ENCODE results near the gene FGF14. TPM values are rescaled to one million over a fixed set of nuclear protein-coding genes. Genes with fewer than 3 reads are reported as not detected.

Gene FGF14
- total and polyA plus RNA-seq, 2 donors (not counting 3 experiments of a cell fraction or from before 2014, with no cell fraction given) = not detected

GRCh38 chr13:101706651-101707050 is 695.2 kb downstream of the FGF14 start:
- no peak overlapping the region for H2AFZ ChIP-seq (ENCODE audit: low read depth, low read length)
- BruUV-seq (replicated peaks) = no TSS peak
- ChIA-PET CTCF (interaction anchor here (1.2 kb wide), 1 partner anchor 49 kb away, joined by 3 read pairs; no protein-coding TSS in a partner anchor), POLR2A (no interaction called here)
- dilution Hi-C loops (cut with MboI; ENCODE audit: extremely low pct_ligation_motif_present, low sequenced_read_pairs) (no loop called here), intact Hi-C loops (cut with micrococcal nuclease) (no loop called here)
- no peaks in the 10 kb centered on the region for H3K9me3 ChIP-seq (replicated peaks; ENCODE audit: control insufficient read depth, insufficient read depth, low read length)
- H3K27ac ChIP-seq (ENCODE audit: insufficient read depth, low read depth, low read length) = no peak overlapping the region
- H3K9me1 ChIP-seq (replicated peaks; ENCODE audit: control insufficient read depth, extremely low read depth, insufficient read depth, low read length) = no peaks in the 10 kb centered on the region
- no peaks in the 10 kb centered on the region for H4K20me1 ChIP-seq (replicated peaks; ENCODE audit: control insufficient read depth, extremely low read depth, insufficient read depth, low read length)
- H3K9ac ChIP-seq (replicated peaks; ENCODE audit: extremely low read depth, insufficient read depth, low read length) = no peak overlapping the region
- H3K36me3 ChIP-seq (ENCODE audit: control insufficient read depth in 2 of 2, extremely low read depth in 1 of 2, insufficient read depth in 2 of 2, low read length in 2 of 2) = no peaks in the 10 kb centered on the region
- no peaks in the 10 kb centered on the region for H3K79me2 ChIP-seq (ENCODE audit: control insufficient read depth, insufficient read depth, low read length)
- no peaks in the 10 kb centered on the region for H3K27me3 ChIP-seq (ENCODE audit: control insufficient read depth in 2 of 2, insufficient read depth in 2 of 2, low read length in 2 of 2)
- no peaks in the 10 kb centered on the region for H3K4me1 ChIP-seq (ENCODE audit: control insufficient read depth, extremely low read depth, insufficient read depth, low read length)
- FAIRE-seq (no peak), DNase-seq (ENCODE audit: low read depth, low spot score) (peak; percentile 38)
- TF ChIP-seq POLR2AphosphoS5 (IDR thresholded peaks at IDR 0.05; ENCODE audit: insufficient read depth, low read depth, low read length) = no peak
- H3K4me2 ChIP-seq (ENCODE audit: insufficient read depth, low read length) = no peak overlapping the region
- no peak overlapping the region for H3K4me3 ChIP-seq (replicated peaks in 1 of 3; ENCODE audit: insufficient read depth in 1 of 3, low read depth in 1 of 3, low read length in 3 of 3)

GRCh38 chr13:101703838-101704237 is 698.0 kb downstream of the FGF14 start:
- no peak for DNase-seq (ENCODE audit: low read depth, low spot score)
- Histone ChIP-seq H3K27ac (ENCODE audit: insufficient read depth, low read depth, low read length) (no peak overlapping the region), H3K4me3 (replicated peaks in 1 of 3; ENCODE audit: insufficient read depth in 1 of 3, low read depth in 1 of 3, low read length in 3 of 3) (no peak overlapping the region), H3K4me2 (ENCODE audit: insufficient read depth, low read length) (no peak overlapping the region), H3K9me3 (replicated peaks; ENCODE audit: control insufficient read depth, insufficient read depth, low read length) (no peaks in the 10 kb centered on the region), H3K27me3 (ENCODE audit: control insufficient read depth in 2 of 2, insufficient read depth in 2 of 2, low read length in 2 of 2) (no peaks in the 10 kb centered on the region), H4K20me1 (replicated peaks; ENCODE audit: control insufficient read depth, extremely low read depth, insufficient read depth, low read length) (no peaks in the 10 kb centered on the region), H3K4me1 (ENCODE audit: control insufficient read depth, extremely low read depth, insufficient read depth, low read length) (no peaks in the 10 kb centered on the region), H3K9me1 (replicated peaks; ENCODE audit: control insufficient read depth, extremely low read depth, insufficient read depth, low read length) (no peaks in the 10 kb centered on the region), H3K9ac (replicated peaks; ENCODE audit: extremely low read depth, insufficient read depth, low read length) (no peak overlapping the region), H2AFZ (ENCODE audit: low read depth, low read length) (no peak overlapping the region), H3K79me2 (ENCODE audit: control insufficient read depth, insufficient read depth, low read length) (no peaks in the 10 kb centered on the region), H3K36me3 (ENCODE audit: control insufficient read depth in 2 of 2, extremely low read depth in 1 of 2, insufficient read depth in 2 of 2, low read length in 2 of 2) (no peaks in the 10 kb centered on the region)
- no TSS peak for BruUV-seq (replicated peaks)
- CTCF ChIA-PET = no interaction called here
- intact Hi-C loops (cut with micrococcal nuclease) (no loop called here), dilution Hi-C loops (cut with MboI; ENCODE audit: extremely low pct_ligation_motif_present, low sequenced_read_pairs) (no loop called here)
- POLR2A ChIA-PET = no interaction called here
- FAIRE-seq = no peak
- no peak for TF ChIP-seq POLR2AphosphoS5 (IDR thresholded peaks at IDR 0.05; ENCODE audit: insufficient read depth, low read depth, low read length)
- no peak for TF ChIP-seq GATA2 (IDR thresholded peaks at IDR 0.05; ENCODE audit: insufficient read depth, insufficient read length, low read depth, low read length)
- TF ChIP-seq MYC (IDR thresholded peaks at IDR 0.05; ENCODE audit: low read depth, low read length) = no peak
- no peak for TF ChIP-seq FOS (IDR thresholded peaks at IDR 0.05; ENCODE audit: borderline replicate concordance, insufficient read depth, low read length)
- TF ChIP-seq EZH2 (IDR thresholded peaks at IDR 0.05; ENCODE audit: borderline replicate concordance, low read depth, low read length, severe bottlenecking) = no peak
- TF ChIP-seq MAX (IDR thresholded peaks at IDR 0.05; ENCODE audit: insufficient read depth, insufficient read length) = no peak
- no peak for TF ChIP-seq CTCF (IDR thresholded peaks at IDR 0.05; ENCODE audit: extremely low read depth in 1 of 2, insufficient read depth in 1 of 2, low read depth in 1 of 2, low read length in 2 of 2)
- TF ChIP-seq JUN (IDR thresholded peaks at IDR 0.05; ENCODE audit: borderline replicate concordance, insufficient read depth, insufficient read length, low read depth) = no peak
- TF ChIP-seq POLR2A (IDR thresholded peaks at IDR 0.05; ENCODE audit: low read depth, low read length) = no peak
